Activated T-cell treated with anti-CD3 and anti-CD28 coated beads, Interleukin-2, amount 50 U/mL, for 1 hour (primary cell): ENCODE results near the gene ZNF865.
A peak's percentile ranks its signal among the peaks of the same experiment; 100 is the strongest.
"Not testable (repeated sequence)": the region's sequence is repeated elsewhere in the genome, so short reads cannot be mapped to it uniquely, and the experiment has no call there.

Experiments
- DNase-seq: peaks from one replicate; pipeline ENCODE4 v3.0.0-alpha.2; 2020

The ZNF865 gene

GRCh38 chr19:55605637-55606470 is at the start of gene ZNF865:
ZNF865 (plus strand) TSS chr19:55605647; CDS start chr19:55613619, 7,972 bp downstream.
- peak; percentile 73 for DNase-seq

DNA sequence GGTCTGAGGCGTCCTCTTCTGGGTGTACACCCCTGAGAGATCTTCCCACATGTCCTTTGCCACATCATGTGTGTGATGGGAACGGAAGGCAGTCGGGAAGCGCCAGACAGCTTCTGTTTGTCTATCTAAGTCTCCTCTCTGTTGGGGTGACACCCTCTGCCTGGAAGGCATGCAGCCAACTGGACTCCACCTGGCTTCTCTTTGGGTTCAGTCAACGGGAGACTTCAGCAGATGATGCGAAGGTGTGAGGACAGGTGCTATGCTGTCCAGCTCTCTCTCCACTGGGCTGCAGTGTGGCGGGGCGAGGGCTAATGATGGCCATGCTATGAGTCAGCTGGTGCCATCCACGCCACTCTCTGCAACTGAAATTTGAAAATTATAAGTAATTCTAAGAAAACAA is 45.8 kb upstream of the ZNF865 start:
- no peak for DNase-seq

DNA sequence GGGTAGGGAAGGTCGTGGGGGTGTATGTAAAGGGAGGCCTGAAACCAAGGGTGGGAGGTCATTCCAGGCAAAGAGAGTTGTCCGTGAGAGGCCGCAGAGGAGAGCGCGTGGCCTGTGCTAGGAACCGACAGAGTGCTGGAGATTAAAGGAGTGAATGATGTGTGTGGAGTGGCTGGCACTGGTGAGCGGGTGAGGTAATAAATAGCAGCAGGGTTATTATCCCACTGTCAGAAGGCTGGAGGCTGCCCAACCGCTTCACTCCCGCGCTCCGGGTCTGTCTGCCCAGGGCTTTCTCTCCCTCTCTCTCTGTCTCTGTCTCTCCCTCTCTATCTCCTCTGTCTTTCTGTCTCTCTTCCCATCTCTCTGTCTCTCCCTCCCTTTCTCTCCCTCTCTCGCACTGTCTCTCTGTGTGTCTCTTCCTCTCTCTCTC is 42.2 kb upstream of the ZNF865 start:
- no peak for DNase-seq

DNA sequence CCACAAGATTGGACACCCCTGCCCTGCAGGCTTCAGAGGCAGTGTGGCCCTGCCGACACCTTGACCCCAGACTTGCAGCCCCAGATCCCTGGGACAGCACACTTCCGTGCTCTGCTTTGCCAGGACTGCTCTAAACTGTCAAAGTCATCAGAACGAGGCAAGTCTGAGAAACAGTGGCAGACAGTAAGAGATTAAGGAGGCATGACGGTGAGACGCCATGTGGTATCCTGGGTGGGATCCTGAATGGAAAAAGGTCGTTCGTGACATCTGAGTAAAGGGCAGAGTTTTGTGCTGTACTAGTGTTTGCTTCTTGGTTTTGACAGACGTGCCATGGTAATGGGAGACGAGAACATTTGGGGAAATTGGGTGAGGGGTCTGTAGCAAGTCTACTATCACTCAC is 38.6 kb upstream of the ZNF865 start:
- no peak for DNase-seq

- no peak for DNase-seq
Measured at GRCh38 chr19:55567708-55568328, 37.6 kb upstream of the ZNF865 start.

- not testable (repeated sequence) for DNase-seq
Measured at GRCh38 chr19:55569477-55569876, 36.0 kb upstream of the ZNF865 start.

- not testable (repeated sequence) for DNase-seq
Measured at GRCh38 chr19:55573929-55574328, 31.5 kb upstream of the ZNF865 start.

- no peak for DNase-seq
Measured at GRCh38 chr19:55576746-55577145, 28.7 kb upstream of the ZNF865 start.

DNA sequence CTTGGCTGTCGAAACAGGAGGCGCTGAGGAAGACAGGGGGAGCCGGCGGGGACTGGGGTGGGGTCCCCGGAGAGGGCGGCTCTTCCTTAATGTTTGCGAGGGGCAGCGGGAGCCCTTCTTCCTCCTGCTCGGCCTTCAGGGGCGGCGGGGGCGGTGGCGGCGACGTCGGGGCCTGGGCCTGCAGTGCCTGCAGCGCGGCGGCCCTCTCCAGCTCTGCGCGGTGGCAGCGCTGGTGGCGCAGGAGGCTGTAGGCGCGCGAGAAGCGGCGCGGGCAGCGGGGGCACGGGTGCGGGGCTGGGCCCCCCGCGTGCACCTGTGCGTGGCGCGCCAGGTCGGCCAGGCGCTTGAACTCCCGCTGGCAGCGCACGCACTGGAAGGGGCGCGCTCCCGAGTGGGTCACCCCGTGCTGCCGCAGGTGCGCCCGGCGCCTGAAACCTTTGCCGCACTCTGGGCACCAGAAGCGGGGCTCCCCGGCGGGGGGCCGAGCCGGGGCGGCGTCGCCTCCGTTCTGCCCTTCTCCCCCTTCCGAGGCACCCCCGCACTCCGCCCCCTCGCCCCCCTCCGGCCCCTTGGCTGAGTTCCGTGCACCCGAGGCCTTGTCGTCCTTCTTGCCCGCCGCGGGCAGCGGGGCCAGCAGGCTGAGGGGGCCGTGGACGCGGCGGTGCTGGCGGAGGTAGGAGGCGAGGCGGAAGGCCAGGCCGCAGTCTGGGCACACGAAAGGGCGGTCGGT is 27.3 kb upstream of the ZNF865 start:
- DNase-seq: no peak

DNA sequence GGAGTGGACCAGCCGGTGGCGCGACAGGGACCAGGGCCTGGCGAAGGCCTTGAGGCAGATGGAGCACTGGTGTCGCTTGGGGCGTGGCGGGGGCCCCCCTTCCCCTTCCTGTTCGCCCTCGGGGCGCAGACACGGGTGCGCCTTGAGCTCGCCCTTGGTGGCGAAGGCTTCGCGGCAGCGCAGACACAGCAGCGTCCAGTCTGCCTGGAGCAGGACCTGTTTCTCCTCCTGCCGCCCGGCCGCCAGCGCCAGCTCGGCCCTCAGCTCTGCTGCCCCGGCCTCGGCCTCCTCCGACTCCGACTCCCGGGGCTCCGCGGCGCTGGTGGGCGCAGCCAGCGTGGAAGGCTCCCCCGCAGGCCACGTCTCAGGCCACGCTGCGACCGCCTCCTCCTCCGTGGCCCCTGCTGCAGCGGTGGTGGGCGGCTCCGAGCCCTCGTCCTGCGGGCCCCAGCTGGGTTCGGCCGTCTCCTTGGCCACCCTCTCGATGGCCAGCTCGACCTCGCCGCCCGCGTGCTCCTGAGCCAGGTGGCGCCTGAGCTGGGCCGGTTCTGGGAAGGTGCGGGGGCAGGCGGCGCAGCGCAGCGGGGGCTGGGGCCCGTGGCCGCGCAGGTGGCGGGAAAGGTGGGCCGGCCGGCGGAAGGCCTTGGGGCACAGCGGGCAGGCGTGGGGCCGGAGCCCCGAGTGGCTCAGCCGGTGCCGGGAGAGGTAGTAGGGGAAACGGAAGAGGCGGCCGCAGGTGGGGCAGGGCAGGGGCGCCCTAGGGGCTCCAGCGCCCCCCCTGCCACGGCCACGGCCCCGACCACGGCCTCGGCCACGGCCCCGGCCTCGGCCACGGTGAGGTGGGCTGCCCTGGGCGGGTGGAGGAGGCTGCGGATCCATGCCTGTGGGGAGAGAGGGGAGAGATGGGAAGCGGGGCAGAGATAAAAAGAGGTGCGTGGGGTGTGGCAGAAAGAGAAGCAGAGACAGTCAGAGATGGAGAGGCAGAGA is 26.4 kb upstream of the ZNF865 start:
- no peak for DNase-seq

DNA sequence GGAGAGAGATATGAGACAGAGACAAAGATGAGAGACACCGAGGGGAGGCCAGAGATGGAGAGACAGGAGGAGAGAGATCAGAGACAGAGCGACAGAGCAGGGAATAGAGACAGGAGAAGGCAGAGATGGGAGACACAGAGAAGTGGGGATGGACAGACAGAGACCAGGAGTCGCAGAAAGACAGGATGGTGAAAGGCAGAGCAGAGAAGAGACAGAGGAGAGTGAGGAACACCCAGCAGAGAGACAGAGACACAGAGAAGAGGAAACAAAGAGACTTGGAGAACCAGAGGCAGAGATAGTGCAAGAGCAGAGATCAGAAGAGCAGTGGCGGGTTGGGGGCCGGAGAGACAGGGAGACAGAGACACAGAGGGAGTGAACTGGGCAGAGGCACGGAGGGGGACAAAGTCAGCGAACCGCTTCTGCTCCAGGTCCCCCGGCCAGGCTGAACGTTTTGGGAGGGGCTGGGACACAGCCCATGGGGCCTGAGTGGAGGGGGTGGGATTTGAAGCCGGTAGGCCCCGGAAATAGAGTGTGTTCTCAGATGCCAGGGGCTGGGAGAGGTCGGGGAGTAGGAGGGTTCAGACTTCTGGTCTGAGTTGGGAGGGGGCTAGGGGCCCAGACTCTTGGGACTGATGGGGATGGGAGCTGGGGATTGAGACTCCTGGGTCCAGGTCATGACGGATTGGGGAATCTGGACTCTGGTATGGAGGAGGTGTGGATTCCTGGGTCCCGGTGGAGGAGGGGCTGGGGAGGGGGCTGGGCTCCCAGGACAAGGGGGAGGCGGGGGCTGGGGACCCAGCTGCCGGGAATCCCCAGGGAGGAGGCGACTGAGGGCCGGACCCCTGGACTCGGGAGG is 25.5 kb upstream of the ZNF865 start:
- no peak for DNase-seq

GRCh38 chr19:55580628-55581144 is 24.8 kb upstream of the ZNF865 start, which contains the start of gene ZNF579:
ZNF579 (minus strand) TSS chr19:55580848; CDS start chr19:55579639, 1,209 bp downstream.
- peak; percentile 76 for DNase-seq

DNA sequence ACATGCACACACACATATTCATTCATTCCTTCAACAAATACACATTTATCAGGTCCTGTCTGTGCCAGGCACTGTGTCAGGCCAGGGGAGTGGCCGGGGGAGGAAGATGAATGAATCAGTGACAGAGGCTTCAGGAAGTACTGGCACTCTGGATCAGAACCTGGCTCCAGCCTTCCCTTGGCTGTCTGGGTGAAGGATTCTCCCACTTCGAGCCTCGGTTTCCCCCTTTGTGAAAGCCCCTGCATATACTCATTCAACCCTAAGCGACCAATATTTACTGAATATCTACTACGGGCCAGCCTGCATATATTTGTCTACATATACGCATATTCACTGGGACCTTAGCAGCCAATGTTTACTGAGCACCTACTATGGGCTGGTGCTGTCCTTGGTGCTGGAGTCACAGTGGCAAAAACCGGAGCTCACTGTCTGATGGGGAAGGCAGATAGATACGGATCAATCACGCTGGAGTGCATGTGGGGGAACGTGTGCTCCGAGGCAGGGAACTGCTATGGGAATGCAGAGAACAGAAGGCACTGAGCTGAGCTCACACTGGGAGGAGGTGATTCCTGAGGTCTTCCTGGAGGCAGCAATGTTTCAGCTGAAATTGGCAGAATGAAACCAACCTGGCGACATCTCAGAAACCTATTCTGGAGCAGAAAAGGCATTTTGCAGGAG is 24.2 kb upstream of the ZNF865 start:
- DNase-seq: no peak

DNA sequence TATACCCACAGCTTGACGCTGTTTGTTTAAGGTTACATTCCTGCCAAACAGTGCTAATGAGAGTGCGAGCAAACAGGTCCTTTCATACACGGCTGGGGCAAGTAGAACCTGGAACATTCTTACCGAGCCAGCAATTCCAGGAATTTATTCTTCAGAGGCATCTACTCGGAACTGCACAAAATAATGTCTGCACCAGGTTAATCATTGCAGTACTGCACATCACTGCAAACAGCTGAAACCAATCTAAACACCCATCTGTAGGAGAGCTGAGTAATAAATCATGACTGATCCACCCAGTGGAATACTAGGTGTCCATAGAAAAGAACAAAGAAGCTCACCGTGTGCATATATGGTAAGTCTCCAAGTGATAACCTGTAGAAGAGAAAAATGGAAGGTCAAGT is 23.6 kb upstream of the ZNF865 start:
- no peak for DNase-seq

DNA sequence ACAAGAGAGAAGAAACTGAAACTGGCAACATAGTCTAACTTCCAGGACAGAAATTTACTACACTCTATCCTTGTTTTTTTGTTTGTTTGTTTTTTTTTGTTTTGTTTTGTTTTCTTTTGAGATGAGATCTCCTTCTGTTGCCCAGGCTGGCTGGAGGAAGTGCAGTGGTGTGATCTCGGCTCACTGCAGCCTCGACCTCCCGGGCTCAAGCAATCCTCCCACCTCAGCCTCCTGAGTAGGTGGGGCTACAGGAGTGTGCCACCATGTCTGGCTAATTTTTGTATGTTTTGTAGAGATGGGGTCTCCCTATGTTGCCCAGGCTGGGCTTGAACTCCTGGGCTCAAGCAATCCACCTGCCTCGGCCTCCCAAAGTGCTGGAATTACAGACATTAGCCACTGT is 23.2 kb upstream of the ZNF865 start:
- not testable (repeated sequence) for DNase-seq

GRCh38 chr19:55583897-55584296 is 21.6 kb upstream of the ZNF865 start:
- DNase-seq: not testable (repeated sequence)

GRCh38 chr19:55584871-55585270 is 20.6 kb upstream of the ZNF865 start:
- DNase-seq: no peak

DNA sequence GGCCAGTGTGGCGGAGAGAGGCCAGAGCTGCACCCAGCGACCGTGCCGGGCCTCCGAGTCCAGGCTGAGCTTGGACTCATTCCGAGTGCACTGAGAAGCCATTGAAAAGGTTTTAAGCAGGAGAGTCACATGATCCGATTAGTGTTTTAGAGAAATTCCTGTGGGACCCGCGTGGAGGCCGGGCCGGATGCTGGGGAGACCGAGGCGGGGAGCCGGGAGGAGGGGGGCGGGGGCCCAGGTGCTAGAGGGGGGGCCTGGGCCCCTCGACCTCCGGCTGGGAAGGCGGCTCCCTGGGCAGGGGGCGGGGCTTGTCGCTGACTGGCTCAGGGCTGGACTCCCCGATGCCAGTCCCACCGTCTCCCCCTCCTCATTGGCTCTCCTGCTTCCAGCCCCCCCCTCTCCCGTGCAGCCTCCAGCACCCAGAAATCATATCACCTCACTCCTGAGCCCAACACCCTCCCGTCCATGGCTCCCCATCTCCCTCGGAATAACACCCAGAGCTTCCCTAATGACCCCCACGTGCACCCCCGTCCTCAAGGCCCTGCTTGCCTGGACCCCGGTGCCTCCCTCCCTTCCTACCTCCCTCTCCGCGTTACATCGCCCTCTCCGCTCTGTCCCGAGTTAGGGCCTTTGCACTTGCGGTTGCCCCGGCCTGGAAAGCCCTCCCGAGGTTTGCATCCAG is 19.6 kb upstream of the ZNF865 start:
- peak; percentile 49 for DNase-seq

DNA sequence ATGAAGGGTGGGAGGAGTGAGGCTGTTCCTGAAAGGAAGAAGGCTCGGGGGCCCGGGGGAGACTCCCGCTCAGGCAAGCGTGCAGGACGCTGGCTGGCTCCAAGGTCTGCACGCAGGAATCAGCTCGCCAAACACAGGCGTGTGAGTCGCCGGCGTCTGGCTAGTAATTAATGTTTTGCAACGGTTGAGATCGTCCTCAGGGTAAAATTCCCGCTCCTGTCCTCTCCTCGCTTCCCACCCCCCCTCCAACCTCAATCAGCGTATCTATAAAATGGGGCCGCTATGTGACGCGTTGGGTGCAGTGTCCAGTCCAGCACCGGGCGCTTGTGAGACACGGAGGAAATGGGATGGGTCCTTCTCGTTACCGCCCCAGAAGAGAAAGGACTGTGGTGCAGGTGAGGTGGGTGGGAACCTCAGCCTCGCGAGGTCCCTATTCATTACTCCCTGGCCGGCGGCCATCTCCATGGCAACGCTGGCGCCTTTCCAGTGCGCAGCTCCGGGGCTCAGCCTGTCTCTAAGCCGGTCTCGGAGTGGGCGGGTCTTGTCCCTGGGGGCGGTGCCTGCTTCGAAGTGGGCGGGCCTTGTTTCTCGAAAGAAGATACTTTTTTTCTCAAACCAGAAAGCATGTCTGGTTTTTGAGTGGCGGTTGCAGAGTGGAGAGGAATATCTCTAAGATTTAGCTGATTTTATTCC is 18.3 kb upstream of the ZNF865 start:
- DNase-seq: peak; percentile 96
